Smooth muscle cell (in vitro differentiated cells): ENCODE results near the gene SUN1. TPM values are rescaled to one million over a fixed set of nuclear protein-coding genes. Genes with fewer than 3 reads are reported as not detected.

Source experiments
- DNase-seq: peaks from one replicate; lab custom pipeline; 2025; ENCODE audit not compliant: unreplicated experiment; lab: John Stamatoyannopoulos, UW
- H2AFZ ChIP-seq: fragments of 200-600 bp; sonication (generic); 2 replicates; pipeline ENCODE4 v1.6.0; 2016; ENCODE audit warnings: antibody characterized with exemption, low read depth, mild to moderate bottlenecking
- H3F3A ChIP-seq: fragments of 200-600 bp; sonication (generic); 2 replicates; pipeline ENCODE4 v1.6.0; 2017; ENCODE audit warnings: antibody characterized with exemption, low read depth
- H3K27ac ChIP-seq: fragments of 200-600 bp; sonication (generic); 2 replicates; pipeline ENCODE4 v1.5.1; 2016; ENCODE audit warnings: low read depth, mild to moderate bottlenecking
- H3K27me3 ChIP-seq: fragments of 200-600 bp; sonication (generic); 2 replicates; pipeline ENCODE4 v1.6.1; 2016; ENCODE audit warnings: low read depth, mild to moderate bottlenecking
- H3K36me3 ChIP-seq: fragments of 200-600 bp; sonication (generic); 2 replicates; pipeline ENCODE4 v1.5.1; 2016; ENCODE audit warnings: low read depth
- H3K4me1 ChIP-seq: fragments of 200-600 bp; sonication (generic); 2 replicates; pipeline ENCODE4 v1.5.1; 2016; ENCODE audit warnings: low read depth
- H3K4me2 ChIP-seq: fragments of 200-600 bp; sonication (generic); 2 replicates; pipeline ENCODE4 v1.6.0; 2016; ENCODE audit warnings: mild to moderate bottlenecking
- H3K4me3 ChIP-seq: fragments of 200-600 bp; sonication (generic); 2 replicates; pipeline ENCODE4 v1.5.1; 2016; ENCODE audit warnings: mild to moderate bottlenecking
- H3K79me2 ChIP-seq: fragments of 200-600 bp; sonication (generic); 2 replicates; pipeline ENCODE4 v1.6.0; 2016; ENCODE audit warnings: low read depth, mild to moderate bottlenecking
- H3K9ac ChIP-seq: fragments of 200-600 bp; sonication (generic); 2 replicates; pipeline ENCODE4 v1.6.0; 2016; ENCODE audit warnings: low read depth
- H3K9me3 ChIP-seq: fragments of 200-600 bp; sonication (generic); replicated peaks from 2 replicates; pipeline ENCODE4 v1.5.1; 2016; ENCODE audit warnings: low read depth
- H4K20me1 ChIP-seq: fragments of 200-600 bp; sonication (generic); 2 replicates; pipeline ENCODE4 v1.6.0; 2016; ENCODE audit warnings: low read depth
- CTCF ChIP-seq: fragments of 200-600 bp; sonication (generic); IDR thresholded peaks from 2 replicates; pipeline ENCODE4 v1.5.1; 2017; ENCODE audit warnings: borderline replicate concordance, mild to moderate bottlenecking, antibody characterized with exemption; ENCODE audit not compliant: insufficient read depth, poor library complexity, severe bottlenecking
- WGBS: methylation state at CpG from one replicate; pipeline ENCODE4 v1.1.7; 2016; ENCODE audit warnings: low lambda C conversion rate; 5-methylcytosine and 5-hydroxymethylcytosine counted together
- polyA plus RNA-seq: library from polyadenylated mRNA; unstranded; fragments of >200 nt; fragmentation: Nextera tagmentation; extraction: Ambion mirVana; gene quantifications from 2 replicates; pipeline ENCODE4 v1.2.1, GENCODE V29; 2016
- total RNA-seq: library from RNA; depleted of rRNA; stranded (reverse); fragments of >200 nt; gene quantifications from 2 replicates; pipeline ENCODE4 v1.2.3, GENCODE V29; 2014

Gene SUN1
- total and polyA plus RNA-seq, 2 experiments from 2014 or later, result 50.7 to 90.3 TPM

- Histone ChIP-seq H3K27ac (no peak overlapping the region), H3K9me3 (no peaks in the 10 kb centered on the region), H2AFZ (no peak overlapping the region)
These were observed 3.5 kb downstream of the SUN1 start for GRCh38 chr7:835485-836401.

GRCh38 chr7:836429-836828 is 4.2 kb downstream of the SUN1 start:
- peak; percentile 30 for TF ChIP-seq CTCF
- Histone ChIP-seq H2AFZ (no peak overlapping the region), H3K4me3 (no peak overlapping the region), H3K27me3 (no peaks in the 10 kb centered on the region), H3K9me3 (no peaks in the 10 kb centered on the region), H3K4me2 (no peak overlapping the region), H4K20me1 (peaks cover 70% of the 10 kb centered on the region), H3F3A (no peaks in the 10 kb centered on the region), H3K27ac (no peak overlapping the region), H3K36me3 (no peaks in the 10 kb centered on the region), H3K79me2 (peaks cover 44% of the 10 kb centered on the region), H3K4me1 (peaks cover 4% of the 10 kb centered on the region), H3K9ac (no peak overlapping the region)
- 68% methylated on average over 5 of the region's 5 CpGs for WGBS
- no peak for DNase-seq

More at GRCh38 chr7:835485-836401, 3.5 kb downstream of the SUN1 start:
- peaks cover 3% of the 10 kb centered on the region for H3F3A ChIP-seq
- H3K27me3 ChIP-seq, result no peaks in the 10 kb centered on the region
- peaks cover 46% of the 10 kb centered on the region for H3K79me2 ChIP-seq
- H3K4me2 ChIP-seq, result no peak overlapping the region
- peaks cover 76% of the 10 kb centered on the region for H4K20me1 ChIP-seq
- no peak for DNase-seq
- WGBS, result 90% methylated on average over 27 of the region's 27 CpGs
- TF ChIP-seq CTCF, result no peak
- H3K9ac ChIP-seq, result no peak overlapping the region
- peaks cover 4% of the 10 kb centered on the region for H3K4me1 ChIP-seq
- H3K36me3 ChIP-seq, result no peaks in the 10 kb centered on the region
- no peak overlapping the region for H3K4me3 ChIP-seq

GRCh38 chr7:837001-837400 is 4.7 kb downstream of the SUN1 start:
- no peaks in the 10 kb centered on the region for H3K27me3 ChIP-seq
- H3K4me3 ChIP-seq, result no peak overlapping the region
- no peak for TF ChIP-seq CTCF
- H4K20me1 ChIP-seq, result peaks cover 64% of the 10 kb centered on the region
- H3F3A ChIP-seq, result no peaks in the 10 kb centered on the region
- peaks cover 4% of the 10 kb centered on the region for H3K4me1 ChIP-seq
- H3K9me3 ChIP-seq, result no peaks in the 10 kb centered on the region
- peaks cover 44% of the 10 kb centered on the region for H3K79me2 ChIP-seq
- H3K27ac ChIP-seq, result no peak overlapping the region
- no peak for DNase-seq
- WGBS, result over 99% methylated on average over 19 of the region's 19 CpGs
- H3K36me3 ChIP-seq, result no peaks in the 10 kb centered on the region
- no peak overlapping the region for H3K4me2 ChIP-seq
- H2AFZ ChIP-seq, result no peak overlapping the region
- H3K9ac ChIP-seq, result no peak overlapping the region
